VCaP (cell line): ENCODE data around the gene SLC6A6.

Experiments used
- H3K27ac ChIP-seq: fragments of 450-650 bp; 2 replicates; pipeline ENCODE4 v1.5.1; 2017
- TF ChIP-seq, protein P1 (sequence below): fragments of 450-650 bp; conservative IDR thresholded peaks from 2 replicates; pipeline ENCODE4 v1.5.1; 2017; ENCODE audit warnings: mild to moderate bottlenecking, moderate library complexity

The SLC6A6 gene

DNA sequence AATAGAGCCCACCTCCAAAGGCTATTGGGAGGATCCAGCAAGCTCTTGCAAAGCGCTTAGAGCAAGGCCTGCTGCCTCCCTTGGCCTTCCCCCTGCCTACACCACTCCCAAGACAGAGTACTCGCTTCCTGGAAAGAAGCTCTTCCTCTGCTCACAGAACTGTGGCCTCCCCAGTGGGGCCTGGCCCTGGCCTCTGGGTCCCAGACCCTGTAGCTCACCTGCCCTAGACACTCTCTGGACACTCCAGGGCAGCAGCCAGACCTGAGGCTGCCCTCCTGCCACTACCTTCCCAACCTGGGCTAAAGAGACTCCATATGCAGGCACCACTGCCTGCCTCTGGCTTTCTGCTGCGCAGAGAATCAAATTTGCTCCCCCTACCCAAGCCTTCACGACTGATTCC, 87.8 kb downstream of the SLC6A6 start:
- no peak overlapping the region for H3K27ac ChIP-seq
- TF ChIP-seq, protein P1, sequence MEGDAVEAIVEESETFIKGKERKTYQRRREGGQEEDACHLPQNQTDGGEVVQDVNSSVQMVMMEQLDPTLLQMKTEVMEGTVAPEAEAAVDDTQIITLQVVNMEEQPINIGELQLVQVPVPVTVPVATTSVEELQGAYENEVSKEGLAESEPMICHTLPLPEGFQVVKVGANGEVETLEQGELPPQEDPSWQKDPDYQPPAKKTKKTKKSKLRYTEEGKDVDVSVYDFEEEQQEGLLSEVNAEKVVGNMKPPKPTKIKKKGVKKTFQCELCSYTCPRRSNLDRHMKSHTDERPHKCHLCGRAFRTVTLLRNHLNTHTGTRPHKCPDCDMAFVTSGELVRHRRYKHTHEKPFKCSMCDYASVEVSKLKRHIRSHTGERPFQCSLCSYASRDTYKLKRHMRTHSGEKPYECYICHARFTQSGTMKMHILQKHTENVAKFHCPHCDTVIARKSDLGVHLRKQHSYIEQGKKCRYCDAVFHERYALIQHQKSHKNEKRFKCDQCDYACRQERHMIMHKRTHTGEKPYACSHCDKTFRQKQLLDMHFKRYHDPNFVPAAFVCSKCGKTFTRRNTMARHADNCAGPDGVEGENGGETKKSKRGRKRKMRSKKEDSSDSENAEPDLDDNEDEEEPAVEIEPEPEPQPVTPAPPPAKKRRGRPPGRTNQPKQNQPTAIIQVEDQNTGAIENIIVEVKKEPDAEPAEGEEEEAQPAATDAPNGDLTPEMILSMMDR: no peak

- no peak overlapping the region for H3K27ac ChIP-seq
- TF ChIP-seq, protein P1: no peak
Measured at GRCh38 chr3:14490831-14491230, 88.4 kb downstream of the SLC6A6 start.

GRCh38 chr3:14491396-14492190, 89.2 kb downstream of the SLC6A6 start:
- no peak overlapping the region for H3K27ac ChIP-seq
- TF ChIP-seq, protein P1: no peak

DNA sequence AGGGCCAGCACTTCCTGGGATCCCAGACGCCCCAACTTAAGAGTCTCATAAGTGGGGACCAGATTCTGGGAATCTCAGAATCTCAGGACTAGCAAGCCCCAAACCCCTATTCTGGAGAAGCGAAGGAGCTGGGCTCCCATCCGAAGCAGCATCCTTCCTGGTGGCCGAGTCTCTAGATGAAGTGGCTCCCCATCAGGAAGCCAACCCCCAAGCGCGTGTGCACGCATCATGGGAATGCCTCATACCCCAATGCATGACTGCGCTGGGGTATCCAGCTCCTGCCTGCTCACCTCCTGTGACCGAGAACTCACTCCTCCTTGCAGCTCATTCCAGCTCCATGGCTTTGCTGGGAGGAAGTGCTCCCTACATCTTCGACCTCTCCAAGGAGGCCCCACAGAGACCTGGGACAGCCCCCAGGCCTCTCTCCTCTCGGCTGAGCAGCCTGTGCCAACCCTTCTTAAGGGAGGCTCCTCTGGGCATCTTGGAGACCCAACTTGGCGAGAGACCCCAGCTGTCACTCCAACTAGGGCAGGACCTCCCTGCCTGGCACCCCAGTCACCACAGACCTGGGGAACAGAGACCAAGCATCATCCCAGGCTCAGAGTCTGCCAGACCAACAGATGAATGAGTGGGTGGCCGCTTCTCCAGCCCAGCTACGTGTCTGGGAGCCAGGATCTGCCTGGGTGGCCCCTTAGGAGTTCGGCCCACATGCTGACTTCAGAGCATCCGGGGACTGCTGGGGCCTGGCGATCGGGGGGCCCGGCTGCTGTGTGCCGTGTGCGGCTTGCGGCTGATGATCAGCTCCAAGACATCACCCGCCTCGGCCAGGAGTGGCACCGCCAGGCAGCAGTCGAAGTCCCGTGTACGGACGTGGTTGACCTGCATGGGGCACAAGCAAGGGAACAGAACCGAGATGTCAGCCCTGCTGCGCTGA, 90.8 kb downstream of the SLC6A6 start:
- TF ChIP-seq, protein P1: no peak
- no peak overlapping the region for H3K27ac ChIP-seq

GRCh38 chr3:14494279-14494972, 92.0 kb downstream of the SLC6A6 start:
- no peak overlapping the region for H3K27ac ChIP-seq
- TF ChIP-seq, protein P1: no peak

- TF ChIP-seq, protein P1: no peak
- H3K27ac ChIP-seq: no peak overlapping the region
Measured at GRCh38 chr3:14494973-14495300, 92.5 kb downstream of the SLC6A6 start.

GRCh38 chr3:14496351-14496750, 93.9 kb downstream of the SLC6A6 start:
- TF ChIP-seq, protein P1: no peak

More at GRCh38 chr3:14496351-14496750, 93.9 kb downstream of the SLC6A6 start:
- H3K27ac ChIP-seq: no peak overlapping the region
